ENCODE data around the gene KPNA1. TPM values are rescaled to one million over a fixed set of nuclear protein-coding genes. Genes with fewer than 3 reads are reported as not detected.
A peak's percentile ranks its signal among the peaks of the same experiment; 100 is the strongest.

Gene KPNA1
- polyA plus RNA-seq, 3 donors: 18.0 to 41.2 (median 38.5) TPM

DNA sequence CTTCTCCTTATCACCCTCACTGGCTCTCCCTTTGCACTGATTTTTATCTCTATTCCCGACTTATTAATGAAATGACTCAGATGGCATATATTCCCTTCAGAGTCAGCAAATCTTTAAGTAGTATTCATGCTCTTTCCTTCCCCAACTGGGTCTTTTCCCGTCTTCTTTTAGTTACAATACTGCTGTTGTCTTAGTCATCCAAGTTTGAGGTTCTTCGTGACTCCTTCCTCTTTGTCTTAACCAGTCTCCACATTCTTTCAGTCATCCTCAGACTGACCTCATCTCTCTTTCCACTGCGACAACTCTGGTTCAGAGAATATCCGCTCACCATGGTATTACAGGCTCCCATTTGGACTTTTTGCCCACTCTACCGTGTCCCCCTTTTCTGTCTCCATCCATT is 111.2 kb downstream of the KPNA1 start:
- no peaks in the 10 kb centered on the region for H4K20me1 ChIP-seq (ENCODE audit: insufficient read depth, low read length)
- TF ChIP-seq, protein P1, sequence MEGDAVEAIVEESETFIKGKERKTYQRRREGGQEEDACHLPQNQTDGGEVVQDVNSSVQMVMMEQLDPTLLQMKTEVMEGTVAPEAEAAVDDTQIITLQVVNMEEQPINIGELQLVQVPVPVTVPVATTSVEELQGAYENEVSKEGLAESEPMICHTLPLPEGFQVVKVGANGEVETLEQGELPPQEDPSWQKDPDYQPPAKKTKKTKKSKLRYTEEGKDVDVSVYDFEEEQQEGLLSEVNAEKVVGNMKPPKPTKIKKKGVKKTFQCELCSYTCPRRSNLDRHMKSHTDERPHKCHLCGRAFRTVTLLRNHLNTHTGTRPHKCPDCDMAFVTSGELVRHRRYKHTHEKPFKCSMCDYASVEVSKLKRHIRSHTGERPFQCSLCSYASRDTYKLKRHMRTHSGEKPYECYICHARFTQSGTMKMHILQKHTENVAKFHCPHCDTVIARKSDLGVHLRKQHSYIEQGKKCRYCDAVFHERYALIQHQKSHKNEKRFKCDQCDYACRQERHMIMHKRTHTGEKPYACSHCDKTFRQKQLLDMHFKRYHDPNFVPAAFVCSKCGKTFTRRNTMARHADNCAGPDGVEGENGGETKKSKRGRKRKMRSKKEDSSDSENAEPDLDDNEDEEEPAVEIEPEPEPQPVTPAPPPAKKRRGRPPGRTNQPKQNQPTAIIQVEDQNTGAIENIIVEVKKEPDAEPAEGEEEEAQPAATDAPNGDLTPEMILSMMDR (IDR thresholded peaks at IDR 0.05): no peak
- H2AFZ ChIP-seq (ENCODE audit: insufficient read depth, low read depth, low read length, poor library complexity, severe bottlenecking): no peak overlapping the region
- intact Hi-C loops (cut with micrococcal nuclease): no loop called here
- no peaks in the 10 kb centered on the region for H3K9me3 ChIP-seq (replicated peaks in 1 of 2; ENCODE audit: control insufficient read depth in 1 of 2, insufficient read depth in 1 of 2, low read length in 2 of 2)
- Mint-ChIP-seq H3K4me1 (peaks cover 6% of the 10 kb centered on the region), H3K4me3 (no peak overlapping the region), H3K9me3 (peaks cover 0 to 4% (median 0%) of the 10 kb centered on the region in 7 donors), H3K27me3 (ENCODE audit: low read depth in 3 of 3) (peaks cover 0 to 2% (median 0%) of the 10 kb centered on the region in 3 donors), H3K27ac (peak overlapping the region in 2 of 7 donors; percentile 0 to 20), H3K36me3 (peaks cover 26 to 30% of the 10 kb centered on the region in 2 donors)
- no peak overlapping the region for H3K4me3 ChIP-seq (replicated peaks in 1 of 3; ENCODE audit: low read depth in 2 of 3, low read length in 3 of 3)
- no peaks in the 10 kb centered on the region for H3K27me3 ChIP-seq (ENCODE audit: control insufficient read depth in 2 of 2, insufficient read depth in 2 of 2, low read length in 2 of 2)
- no peak overlapping the region for H3K4me2 ChIP-seq (replicated peaks; ENCODE audit: extremely low read depth, low read length, poor library complexity, severe bottlenecking)
- no peaks in the 10 kb centered on the region for H3K79me2 ChIP-seq (ENCODE audit: insufficient read depth, low read length)
- H3K9ac ChIP-seq (ENCODE audit: insufficient read depth, low read length, poor library complexity, severe bottlenecking): no peak overlapping the region
- H3K27ac ChIP-seq (ENCODE audit: low read depth in 1 of 2, low read length in 2 of 2): no peak overlapping the region
- DNase-seq: no peak
- 65% methylated on average over 6 of the region's 6 CpGs for WGBS (ENCODE audit: insufficient coverage)
- peaks cover 3 to 4% of the 10 kb centered on the region in 2 donors for H3K4me1 ChIP-seq (ENCODE audit: control insufficient read depth in 1 of 2, insufficient read depth in 2 of 2, low read length in 2 of 2)
- H3K36me3 ChIP-seq (replicated peaks in 1 of 2; ENCODE audit: control insufficient read depth in 1 of 2, insufficient read depth in 2 of 2, low read length in 2 of 2): peaks cover 6 to 31% of the 10 kb centered on the region in 2 donors

DNA sequence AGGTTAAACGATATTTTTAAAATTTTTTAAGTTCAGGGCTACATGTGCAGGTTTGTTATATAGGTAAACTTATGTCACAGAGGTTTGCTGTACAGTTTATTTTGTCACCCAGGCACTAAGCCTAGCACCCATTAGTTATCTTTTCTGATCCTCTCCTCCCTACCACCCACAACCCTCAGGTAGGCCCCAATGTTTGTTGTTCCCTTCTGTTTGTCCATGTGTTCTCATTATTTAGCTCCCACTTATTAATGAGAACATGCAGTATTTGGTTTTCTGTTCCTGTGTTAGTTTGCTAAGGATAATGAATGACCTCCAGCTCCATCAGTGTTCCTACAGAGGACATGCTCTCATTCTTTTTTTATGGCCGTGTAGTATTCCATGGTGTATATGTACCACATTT is 115.8 kb downstream of the KPNA1 start:
- no peak overlapping the region for H3K4me3 ChIP-seq (replicated peaks in 1 of 3; ENCODE audit: low read depth in 2 of 3, low read length in 3 of 3)
- no peaks in the 10 kb centered on the region for H3K79me2 ChIP-seq (ENCODE audit: insufficient read depth, low read length)
- no peak overlapping the region for H3K27ac ChIP-seq (ENCODE audit: low read depth in 1 of 2, low read length in 2 of 2)
- no peak overlapping the region for H2AFZ ChIP-seq (ENCODE audit: insufficient read depth, low read depth, low read length, poor library complexity, severe bottlenecking)
- TF ChIP-seq, protein P1 (IDR thresholded peaks at IDR 0.05): no peak
- H3K9me3 ChIP-seq (replicated peaks in 1 of 2; ENCODE audit: control insufficient read depth in 1 of 2, insufficient read depth in 1 of 2, low read length in 2 of 2): no peaks in the 10 kb centered on the region
- Mint-ChIP-seq H3K4me1 (peaks cover 14% of the 10 kb centered on the region), H3K27me3 (ENCODE audit: low read depth in 3 of 3) (peaks cover 0 to 2% (median 0%) of the 10 kb centered on the region in 3 donors), H3K4me3 (no peak overlapping the region), H3K27ac (no peak overlapping the region), H3K9me3 (peaks cover 0 to 4% (median 0%) of the 10 kb centered on the region in 7 donors), H3K36me3 (peaks cover 10 to 12% of the 10 kb centered on the region in 2 donors)
- H4K20me1 ChIP-seq (ENCODE audit: insufficient read depth, low read length): no peaks in the 10 kb centered on the region
- no CpG with 5 or more reads among the region's 2 CpGs for WGBS (ENCODE audit: insufficient coverage)
- H3K9ac ChIP-seq (ENCODE audit: insufficient read depth, low read length, poor library complexity, severe bottlenecking): no peak overlapping the region
- H3K27me3 ChIP-seq (ENCODE audit: control insufficient read depth in 2 of 2, insufficient read depth in 2 of 2, low read length in 2 of 2): no peaks in the 10 kb centered on the region
- peaks cover 0 to 4% of the 10 kb centered on the region in 2 donors for H3K4me1 ChIP-seq (ENCODE audit: control insufficient read depth in 1 of 2, insufficient read depth in 2 of 2, low read length in 2 of 2)
- DNase-seq: no peak
- peaks cover 0 to 8% of the 10 kb centered on the region in 2 donors for H3K36me3 ChIP-seq (replicated peaks in 1 of 2; ENCODE audit: control insufficient read depth in 1 of 2, insufficient read depth in 2 of 2, low read length in 2 of 2)
- intact Hi-C loops (cut with micrococcal nuclease): no loop called here
- no peak overlapping the region for H3K4me2 ChIP-seq (replicated peaks; ENCODE audit: extremely low read depth, low read length, poor library complexity, severe bottlenecking)
